ENCODE data around the gene APP.

Gene APP

DNA sequence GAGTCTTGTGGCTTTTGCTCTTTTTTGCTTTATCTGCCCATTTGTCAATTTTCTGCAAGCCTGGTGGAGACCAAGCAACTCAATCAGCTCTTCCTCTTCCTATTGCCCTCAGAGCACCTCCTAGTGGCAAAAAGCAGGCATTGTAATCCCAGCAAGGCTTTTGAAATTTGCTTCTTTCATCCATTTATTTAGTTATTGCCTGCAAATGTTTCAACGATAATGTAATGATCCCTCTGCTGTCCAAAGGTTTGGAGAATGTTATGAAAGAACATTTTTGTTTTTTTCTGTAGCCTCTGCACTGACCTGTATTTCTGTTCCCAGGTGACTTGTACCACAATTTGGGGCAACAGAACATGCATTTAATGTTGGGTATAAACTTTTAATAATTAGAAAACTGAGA lies 308.0 kb downstream of the APP start:
- in situ Hi-C loops (cut with MboI; ENCODE audit: low pct_unique_long_range_greater_than_20kb, low sequenced_read_pairs, unreplicated experiment) = loop anchor here (10.0 kb wide), 1 partner anchor 248 kb away; no protein-coding TSS in a partner anchor
- peak; percentile 43 for DNase-seq (ENCODE audit: low spot score)
- TF ChIP-seq CTCF (IDR thresholded peaks at IDR 0.05; ENCODE audit: extremely low read depth, insufficient read depth, missing control alignments) = peak; percentile 83

- DNase-seq (ENCODE audit: low spot score) = no peak
- in situ Hi-C loops (cut with MboI; ENCODE audit: low pct_unique_long_range_greater_than_20kb, low sequenced_read_pairs, unreplicated experiment) = loop anchor here (10.0 kb wide), 1 partner anchor 247 kb away; no protein-coding TSS in a partner anchor
- no peak for TF ChIP-seq CTCF (IDR thresholded peaks at IDR 0.05; ENCODE audit: extremely low read depth, insufficient read depth, missing control alignments)
These were observed 308.5 kb downstream of the APP start for GRCh38 chr21:25862112-25862511.

GRCh38 chr21:25859235-25859929 lies 311.2 kb downstream of the APP start:
- in situ Hi-C loops (cut with MboI; ENCODE audit: low pct_unique_long_range_greater_than_20kb, low sequenced_read_pairs, unreplicated experiment) = no loop called here
- DNase-seq (ENCODE audit: low spot score) = no peak
- no peak for TF ChIP-seq CTCF (IDR thresholded peaks at IDR 0.05; ENCODE audit: extremely low read depth, insufficient read depth, missing control alignments)

GRCh38 chr21:25858325-25858724 lies 312.2 kb downstream of the APP start:
- TF ChIP-seq CTCF (IDR thresholded peaks at IDR 0.05; ENCODE audit: extremely low read depth, insufficient read depth, missing control alignments) = no peak
- no peak for DNase-seq (ENCODE audit: low spot score)
- in situ Hi-C loops (cut with MboI; ENCODE audit: low pct_unique_long_range_greater_than_20kb, low sequenced_read_pairs, unreplicated experiment) = no loop called here

- no peak for DNase-seq (ENCODE audit: low spot score)
- in situ Hi-C loops (cut with MboI; ENCODE audit: low pct_unique_long_range_greater_than_20kb, low sequenced_read_pairs, unreplicated experiment) = no loop called here
- no peak for TF ChIP-seq CTCF (IDR thresholded peaks at IDR 0.05; ENCODE audit: extremely low read depth, insufficient read depth, missing control alignments)
These were observed 313.1 kb downstream of the APP start for GRCh38 chr21:25857308-25858074.

- no peak for TF ChIP-seq CTCF (IDR thresholded peaks at IDR 0.05; ENCODE audit: extremely low read depth, insufficient read depth, missing control alignments)
- in situ Hi-C loops (cut with MboI; ENCODE audit: low pct_unique_long_range_greater_than_20kb, low sequenced_read_pairs, unreplicated experiment) = no loop called here
- no peak for DNase-seq (ENCODE audit: low spot score)
These were observed 315.0 kb downstream of the APP start for GRCh38 chr21:25855576-25855975.

All from GM13977 (cell line).